DLD1 (cell line): Measurements from ENCODE around the gene MYO1F.
"Not testable (repeated sequence)": the region's sequence is repeated elsewhere in the genome, so short reads cannot be mapped to it uniquely, and the experiment has no call there.

Experiments used
- in situ Hi-C: cut with HindIII; loops from 2 replicates; pipeline ENCODE4 v1.10.0; 2017; ENCODE audit warnings: low sequenced_read_pairs

MYO1F gene

GRCh38 chr19:8600816-8601215, 23.6 kb upstream of the MYO1F start:
- in situ Hi-C loops, result no loop called here

GRCh38 chr19:8600064-8600463, 22.8 kb upstream of the MYO1F start:
- in situ Hi-C loops, result no loop called here

GRCh38 chr19:8596168-8596567, 18.9 kb upstream of the MYO1F start:
- in situ Hi-C loops, result no loop called here

- in situ Hi-C loops, result no loop called here
Measured at GRCh38 chr19:8595651-8596050, 18.4 kb upstream of the MYO1F start.

- in situ Hi-C loops, result loop anchor here (5.0 kb wide), 1 partner anchor 72 kb away; no protein-coding TSS in a partner anchor
Measured at GRCh38 chr19:8593931-8594330, 16.7 kb upstream of the MYO1F start.

GRCh38 chr19:8592231-8593009, 15.2 kb upstream of the MYO1F start:
- in situ Hi-C loops, result loop anchor here (5.0 kb wide), 1 partner anchor 70 kb away; no protein-coding TSS in a partner anchor

GRCh38 chr19:8589177-8589714, 12.0 kb upstream of the MYO1F start:
- in situ Hi-C loops, result no loop called here

GRCh38 chr19:8585894-8586750, 8.9 kb upstream of the MYO1F start:
- in situ Hi-C loops, result no loop called here

- in situ Hi-C loops, result no loop called here
Measured at GRCh38 chr19:8584965-8585893, 8.0 kb upstream of the MYO1F start.

- in situ Hi-C loops, result no loop called here
Measured at GRCh38 chr19:8580710-8581281, 3.6 kb upstream of the MYO1F start.

GRCh38 chr19:8578642-8579265, 1.5 kb upstream of the MYO1F start:
- in situ Hi-C loops, result no loop called here

- in situ Hi-C loops, result no loop called here
Measured at GRCh38 chr19:8577741-8578140, 499 bp upstream of the MYO1F start.

- in situ Hi-C loops, result no loop called here
Measured at GRCh38 chr19:8576273-8576993, 809 bp downstream of the MYO1F start.

- in situ Hi-C loops, result no loop called here
Measured at GRCh38 chr19:8575467-8575997, 1.7 kb downstream of the MYO1F start.

- in situ Hi-C loops, result not testable (repeated sequence)
Measured at GRCh38 chr19:8574619-8574922, 2.7 kb downstream of the MYO1F start.

- in situ Hi-C loops, result no loop called here
Measured at GRCh38 chr19:8573316-8573715, 3.9 kb downstream of the MYO1F start.

- in situ Hi-C loops, result no loop called here
Measured at GRCh38 chr19:8571006-8571411, 6.2 kb downstream of the MYO1F start.

- in situ Hi-C loops, result no loop called here
Measured at GRCh38 chr19:8569066-8569771, 8.0 kb downstream of the MYO1F start.
